ENCODE measurements around the gene TMEM271. TPM values are rescaled to one million over a fixed set of nuclear protein-coding genes. Genes with fewer than 3 reads are reported as not detected.

The TMEM271 gene
- total and polyA plus RNA-seq, 10 of the 15 experiments (the other 5 are each of a cell fraction or from before 2014, with no cell fraction given): not detected

DNA sequence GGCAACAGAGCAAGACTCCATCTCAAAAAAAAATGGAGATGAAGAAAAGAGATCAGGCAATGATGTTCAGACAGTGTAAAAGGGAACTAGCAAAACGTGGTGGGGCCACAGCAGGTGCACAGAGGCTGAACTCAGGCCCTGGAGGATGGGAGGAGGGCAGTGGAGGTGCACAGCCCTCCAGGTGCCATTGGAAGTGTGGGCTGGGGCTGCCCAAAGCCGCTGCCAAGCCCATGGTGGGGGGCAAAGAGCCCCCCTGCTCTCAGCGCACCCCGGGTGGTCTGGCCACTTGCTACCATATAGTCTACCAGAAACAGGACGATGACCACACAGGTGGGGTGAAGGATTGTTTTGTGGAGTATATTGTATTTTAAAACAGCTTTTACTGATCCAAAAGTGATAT, 7.1 kb downstream of the TMEM271 start:
- H3K9me3 ChIP-seq (replicated peaks; ENCODE audit: control insufficient read depth, insufficient read depth, low read length): no peaks in the 10 kb centered on the region; the same call in 2 of the 3 replicates
- TF ChIP-seq SIN3A (IDR thresholded peaks at IDR 0.05; ENCODE audit: low read depth, low read length): no peak
- no peak for TF ChIP-seq MLLT1 (IDR thresholded peaks at IDR 0.05)
- no peak for TF ChIP-seq CBX3 (IDR thresholded peaks at IDR 0.05; ENCODE audit: borderline replicate concordance, low read depth)
- no peak for TF ChIP-seq NKRF (conservative IDR thresholded peaks at IDR 0.05)
- no peak for TF ChIP-seq NRF1 (conservative IDR thresholded peaks at IDR 0.05; ENCODE audit: low read depth, low read length)
- TF ChIP-seq ELK1 (IDR thresholded peaks at IDR 0.05; ENCODE audit: low read depth, low read length): no peak
- TF ChIP-seq PAX8 (IDR thresholded peaks at IDR 0.05): no peak
- TF ChIP-seq SIX5 (IDR thresholded peaks at IDR 0.05; ENCODE audit: low read depth, low read length, severe bottlenecking): no peak
- TF ChIP-seq TBL1XR1 (IDR thresholded peaks at IDR 0.05; ENCODE audit: low read depth, low read length): no peak
- no peak for TF ChIP-seq E4F1 (IDR thresholded peaks at IDR 0.05; ENCODE audit: borderline replicate concordance, partially characterized antibody)
- no peak overlapping the region for H3K4me3 ChIP-seq
- no peak overlapping the region for H3K9ac ChIP-seq (ENCODE audit: control insufficient read depth, insufficient read depth, low read length)
- H2AFZ ChIP-seq (ENCODE audit: control insufficient read depth, low read depth, low read length): no peak overlapping the region
- no peaks in the 10 kb centered on the region for H3K79me2 ChIP-seq (ENCODE audit: control insufficient read depth, insufficient read depth, low read length)
- BruUV-seq (replicated peaks): no TSS peak
- no peaks in the 10 kb centered on the region for H4K20me1 ChIP-seq (ENCODE audit: control insufficient read depth, insufficient read depth)
- DNase-seq (ENCODE audit: low read depth, low spot score): no peak
- ChIA-PET CTCF (no interaction called here), RAD21 (ENCODE audit: unreplicated experiment) (no interaction called here), SMC1A (ENCODE audit: uncharacterized antibody, unreplicated experiment) (no interaction called here), POLR2A (no interaction called here)
- intact Hi-C loops (cut with micrococcal nuclease; ENCODE audit: unreplicated experiment): no loop called here
- H3K27me3 ChIP-seq (replicated peaks in 1 of 2; ENCODE audit: control insufficient read depth in 2 of 2, insufficient read depth in 2 of 2, low read length in 1 of 2): no peaks in the 10 kb centered on the region
- H3K4me2 ChIP-seq (ENCODE audit: control insufficient read depth, insufficient read depth): no peak overlapping the region
- no peaks in the 10 kb centered on the region for H3K4me1 ChIP-seq (ENCODE audit: control insufficient read depth, insufficient read depth, low read length)
- in situ Hi-C loops (cut with MboI): no loop called here
- H3K36me3 ChIP-seq (ENCODE audit: control insufficient read depth in 2 of 2, insufficient read depth in 2 of 2, low read length in 1 of 2): no peaks in the 10 kb centered on the region
- no peak overlapping the region for H3K27ac ChIP-seq (ENCODE audit: control insufficient read depth, insufficient read depth)
- WGBS (ENCODE audit: insufficient coverage, insufficient replicate concordance, low lambda C conversion rate, missing lambda C conversion rate): 8% methylated on average over 5 of the region's 5 CpGs
- no peak for FAIRE-seq
- ATAC-seq: no peak
